ACC112 (cell line): ENCODE measurements around the gene RASGEF1B.

Experiments used
- H2AFZ ChIP-seq: fragments of 200-600 bp; sonication (generic); one replicate; pipeline ENCODE4 v1.6.0; 2017; ENCODE audit warnings: antibody characterized with exemption, low read length; ENCODE audit not compliant: unreplicated experiment
- H3K27ac ChIP-seq: fragments of 200-600 bp; sonication (generic); 2 replicates; pipeline ENCODE4 v1.5.1; 2014; ENCODE audit warnings: low read depth, mild to moderate bottlenecking, antibody characterized with exemption, low read length, moderate library complexity
- H3K27me3 ChIP-seq: fragments of 200-600 bp; sonication (generic); 2 replicates; pipeline ENCODE4 v1.6.1; 2014; ENCODE audit warnings: mild to moderate bottlenecking, antibody characterized with exemption, low read length, moderate library complexity, mixed read lengths; ENCODE audit not compliant: insufficient read depth
- H3K36me3 ChIP-seq: fragments of 200-600 bp; sonication (generic); 2 replicates; pipeline ENCODE4 v1.6.1; 2016; ENCODE audit warnings: mild to moderate bottlenecking, antibody characterized with exemption, low read length, moderate library complexity, mixed read lengths; ENCODE audit not compliant: insufficient read depth
- H3K4me1 ChIP-seq: fragments of 200-600 bp; sonication (generic); one replicate; pipeline ENCODE4 v1.6.1; 2016; ENCODE audit warnings: low read length, mixed read lengths; ENCODE audit not compliant: insufficient read depth, unreplicated experiment, control insufficient read depth
- H3K4me3 ChIP-seq: fragments of 200-600 bp; sonication (generic); 2 replicates; pipeline ENCODE4 v1.5.1; 2014; ENCODE audit warnings: mild to moderate bottlenecking, low read depth, low read length
- H3K79me2 ChIP-seq: fragments of 200-600 bp; sonication (generic); one replicate; pipeline ENCODE4 v1.6.0; 2016; ENCODE audit warnings: low read length; ENCODE audit not compliant: control insufficient read depth, unreplicated experiment, insufficient read depth

Gene RASGEF1B

GRCh38 chr4:81452452-81453006 lies 19.2 kb downstream of the RASGEF1B start:
- Histone ChIP-seq H3K4me1 (peaks cover 10% of the 10 kb centered on the region), H3K27me3 (no peaks in the 10 kb centered on the region), H2AFZ (no peak overlapping the region), H3K27ac (no peak overlapping the region), H3K79me2 (no peaks in the 10 kb centered on the region), H3K36me3 (no peaks in the 10 kb centered on the region), H3K4me3 (no peak overlapping the region)

GRCh38 chr4:81449015-81449414 lies 22.7 kb downstream of the RASGEF1B start:
- H3K27ac ChIP-seq = no peak overlapping the region
- no peaks in the 10 kb centered on the region for H3K36me3 ChIP-seq

GRCh38 chr4:81447566-81448229 lies 24.0 kb downstream of the RASGEF1B start:
- Histone ChIP-seq H3K79me2 (no peaks in the 10 kb centered on the region), H3K4me1 (peaks cover 7% of the 10 kb centered on the region), H3K27me3 (no peaks in the 10 kb centered on the region), H2AFZ (no peak overlapping the region), H3K36me3 (no peaks in the 10 kb centered on the region), H3K27ac (no peak overlapping the region), H3K4me3 (no peak overlapping the region)

More at GRCh38 chr4:81449015-81449414, 22.7 kb downstream of the RASGEF1B start:
- Histone ChIP-seq H3K27me3 (no peaks in the 10 kb centered on the region), H3K79me2 (no peaks in the 10 kb centered on the region), H3K4me1 (peaks cover 7% of the 10 kb centered on the region), H2AFZ (no peak overlapping the region), H3K4me3 (no peak overlapping the region)

GRCh38 chr4:81446634-81447033 lies 25.1 kb downstream of the RASGEF1B start:
- Histone ChIP-seq H2AFZ (no peak overlapping the region), H3K79me2 (no peaks in the 10 kb centered on the region), H3K27ac (no peak overlapping the region), H3K4me3 (no peak overlapping the region), H3K36me3 (no peaks in the 10 kb centered on the region), H3K27me3 (no peaks in the 10 kb centered on the region), H3K4me1 (peaks cover 5% of the 10 kb centered on the region)

GRCh38 chr4:81445196-81445595 lies 26.5 kb downstream of the RASGEF1B start:
- Histone ChIP-seq H3K27me3 (no peaks in the 10 kb centered on the region), H3K4me3 (no peak overlapping the region), H3K27ac (no peak overlapping the region), H3K4me1 (peaks cover 5% of the 10 kb centered on the region), H2AFZ (no peak overlapping the region), H3K36me3 (no peaks in the 10 kb centered on the region), H3K79me2 (no peaks in the 10 kb centered on the region)

- Histone ChIP-seq H3K79me2 (no peaks in the 10 kb centered on the region), H2AFZ (no peak overlapping the region), H3K4me1 (peaks cover 2% of the 10 kb centered on the region), H3K36me3 (no peaks in the 10 kb centered on the region), H3K4me3 (no peak overlapping the region), H3K27ac (no peak overlapping the region), H3K27me3 (no peaks in the 10 kb centered on the region)
Observed at GRCh38 chr4:81442484-81443085, 29.1 kb downstream of the RASGEF1B start.

- no peaks in the 10 kb centered on the region for H3K79me2 ChIP-seq
- no peak overlapping the region for H3K27ac ChIP-seq
- H3K4me3 ChIP-seq = no peak overlapping the region
- no peaks in the 10 kb centered on the region for H3K4me1 ChIP-seq
- H3K36me3 ChIP-seq = no peaks in the 10 kb centered on the region
- no peaks in the 10 kb centered on the region for H3K27me3 ChIP-seq
- no peak overlapping the region for H2AFZ ChIP-seq
Observed at GRCh38 chr4:81440949-81441348, 30.8 kb downstream of the RASGEF1B start.

- Histone ChIP-seq H3K4me3 (no peak overlapping the region), H3K79me2 (no peaks in the 10 kb centered on the region), H3K4me1 (no peaks in the 10 kb centered on the region)
Observed at GRCh38 chr4:81436941-81437574, 34.6 kb downstream of the RASGEF1B start.

GRCh38 chr4:81436096-81436495 lies 35.6 kb downstream of the RASGEF1B start:
- Histone ChIP-seq H3K4me1 (no peaks in the 10 kb centered on the region), H3K27me3 (no peaks in the 10 kb centered on the region), H3K79me2 (no peaks in the 10 kb centered on the region), H2AFZ (no peak overlapping the region), H3K27ac (no peak overlapping the region), H3K4me3 (no peak overlapping the region), H3K36me3 (no peaks in the 10 kb centered on the region)

More at GRCh38 chr4:81436941-81437574, 34.6 kb downstream of the RASGEF1B start:
- no peak overlapping the region for H2AFZ ChIP-seq
- H3K36me3 ChIP-seq = no peaks in the 10 kb centered on the region
- H3K27ac ChIP-seq = no peak overlapping the region
- H3K27me3 ChIP-seq = no peaks in the 10 kb centered on the region

GRCh38 chr4:81432825-81433224 lies 38.9 kb downstream of the RASGEF1B start:
- H3K27me3 ChIP-seq = no peaks in the 10 kb centered on the region
- H3K36me3 ChIP-seq = no peaks in the 10 kb centered on the region
- H3K4me1 ChIP-seq = no peaks in the 10 kb centered on the region
- H3K4me3 ChIP-seq = no peak overlapping the region
- no peaks in the 10 kb centered on the region for H3K79me2 ChIP-seq
- no peak overlapping the region for H2AFZ ChIP-seq
- no peak overlapping the region for H3K27ac ChIP-seq
